GM12872 (cell line): ENCODE data around the gene ZFP69B.

Experiments used
- TF ChIP-seq, protein P1 (sequence below): IDR thresholded peaks from 3 replicates; pipeline ENCODE4 v1.5.1; 2011; ENCODE audit warnings: low read depth, mild to moderate bottlenecking, low read length, moderate library complexity; ENCODE audit not compliant: insufficient read depth

The ZFP69B gene

GRCh38 chr1:40449684-40450494 lies at the start of gene ZFP69B:
ZFP69B (plus strand) TSS chr1:40450476; CDS start chr1:40450962, 486 bp downstream.
- TF ChIP-seq, protein P1, sequence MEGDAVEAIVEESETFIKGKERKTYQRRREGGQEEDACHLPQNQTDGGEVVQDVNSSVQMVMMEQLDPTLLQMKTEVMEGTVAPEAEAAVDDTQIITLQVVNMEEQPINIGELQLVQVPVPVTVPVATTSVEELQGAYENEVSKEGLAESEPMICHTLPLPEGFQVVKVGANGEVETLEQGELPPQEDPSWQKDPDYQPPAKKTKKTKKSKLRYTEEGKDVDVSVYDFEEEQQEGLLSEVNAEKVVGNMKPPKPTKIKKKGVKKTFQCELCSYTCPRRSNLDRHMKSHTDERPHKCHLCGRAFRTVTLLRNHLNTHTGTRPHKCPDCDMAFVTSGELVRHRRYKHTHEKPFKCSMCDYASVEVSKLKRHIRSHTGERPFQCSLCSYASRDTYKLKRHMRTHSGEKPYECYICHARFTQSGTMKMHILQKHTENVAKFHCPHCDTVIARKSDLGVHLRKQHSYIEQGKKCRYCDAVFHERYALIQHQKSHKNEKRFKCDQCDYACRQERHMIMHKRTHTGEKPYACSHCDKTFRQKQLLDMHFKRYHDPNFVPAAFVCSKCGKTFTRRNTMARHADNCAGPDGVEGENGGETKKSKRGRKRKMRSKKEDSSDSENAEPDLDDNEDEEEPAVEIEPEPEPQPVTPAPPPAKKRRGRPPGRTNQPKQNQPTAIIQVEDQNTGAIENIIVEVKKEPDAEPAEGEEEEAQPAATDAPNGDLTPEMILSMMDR = 0 out of 3 replicates have a peak, but pooled peaks have one; percentile 22

DNA sequence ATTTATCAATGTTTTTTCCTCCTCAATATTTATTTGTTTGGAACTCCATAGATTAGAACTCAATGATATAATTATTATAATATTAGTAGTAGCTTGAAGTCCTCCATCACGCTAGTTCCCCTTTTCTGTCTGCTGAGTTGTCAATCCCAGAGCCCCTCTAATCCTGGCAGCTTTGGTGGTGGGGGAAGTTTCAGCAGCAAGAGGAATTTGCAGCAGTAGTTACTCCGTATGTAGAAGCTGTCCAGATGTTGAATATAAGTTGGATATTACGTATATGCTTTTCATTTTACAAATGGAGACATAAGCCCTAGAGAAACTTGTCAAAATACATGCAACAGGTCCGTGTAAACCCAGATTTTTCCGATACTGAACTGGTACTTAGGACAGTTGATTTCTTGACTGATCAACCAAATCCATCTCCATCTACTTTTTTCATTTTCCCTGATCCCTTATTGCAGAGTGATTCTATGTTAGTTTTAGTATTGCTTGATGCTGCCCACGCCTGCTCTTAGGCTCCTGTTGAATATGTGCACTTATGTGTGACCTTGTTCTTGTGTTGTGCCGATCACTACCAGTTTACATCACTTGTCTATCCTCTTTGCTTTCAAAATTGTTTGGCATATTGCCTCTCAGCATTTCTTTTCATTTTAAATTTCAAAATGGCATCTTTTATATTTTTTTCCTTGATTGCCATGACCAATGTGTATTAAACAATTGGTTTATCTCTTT lies 48.6 kb upstream of the ZFP69B start:
- TF ChIP-seq, protein P1 = no peak

DNA sequence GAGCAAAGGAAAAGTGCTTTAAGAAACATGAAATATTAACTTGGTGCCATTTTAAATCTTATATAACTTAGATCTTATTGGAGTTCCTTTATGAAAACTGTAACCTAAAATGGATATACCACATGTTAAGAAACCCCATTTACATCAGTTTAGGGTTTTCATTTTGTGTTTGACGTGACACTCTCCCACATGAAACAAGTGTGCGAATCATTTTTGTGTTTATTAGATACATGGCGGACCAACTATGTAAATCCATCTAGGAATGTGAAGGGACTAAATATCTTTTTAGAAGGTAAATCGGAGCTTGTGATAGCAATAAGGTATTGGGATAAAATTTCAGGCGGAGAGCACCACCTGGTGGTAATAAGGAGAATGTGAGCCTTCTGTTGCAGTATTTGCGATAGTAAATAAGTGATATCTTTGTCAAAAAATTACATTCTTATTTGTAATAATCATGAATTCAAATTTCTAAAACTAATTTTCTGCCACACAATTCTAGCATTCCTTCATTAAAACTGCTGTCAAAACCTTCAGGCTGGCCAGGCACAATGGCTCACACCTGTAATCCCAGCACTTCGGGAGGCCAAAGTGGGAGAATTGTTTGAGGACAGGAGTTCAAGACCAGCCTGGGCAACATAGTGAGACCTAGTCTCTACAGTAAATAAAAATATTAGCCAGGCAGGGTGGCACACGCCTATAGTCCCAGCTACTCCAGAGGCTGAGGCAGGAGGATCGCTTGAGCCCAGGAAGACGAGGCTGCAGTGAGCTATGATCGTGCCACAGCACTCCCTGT lies 45.4 kb upstream of the ZFP69B start:
- TF ChIP-seq, protein P1 = peak; percentile 71

- TF ChIP-seq, protein P1 = no peak
Measured at GRCh38 chr1:40405812-40406211, 44.5 kb upstream of the ZFP69B start.

DNA sequence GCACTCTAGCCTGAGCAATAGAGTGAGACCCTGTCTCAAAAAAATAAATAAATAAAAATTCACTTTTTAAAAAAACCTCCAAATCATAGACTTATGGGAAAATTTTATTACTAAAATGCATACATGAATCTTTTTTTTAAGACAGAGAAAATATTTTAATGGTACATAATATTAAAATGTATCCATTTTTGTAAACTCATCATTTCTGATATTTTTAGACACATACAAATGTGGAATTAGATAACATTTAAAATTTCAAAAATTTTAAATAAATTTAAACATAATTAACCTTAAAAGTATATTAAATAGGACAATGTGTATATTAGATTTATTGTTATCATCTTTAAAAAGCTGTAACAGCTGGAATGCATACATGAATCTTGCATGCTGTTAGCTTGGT lies 42.8 kb upstream of the ZFP69B start:
- TF ChIP-seq, protein P1 = no peak

GRCh38 chr1:40409467-40409866 lies 40.8 kb upstream of the ZFP69B start:
- TF ChIP-seq, protein P1 = no peak

- TF ChIP-seq, protein P1 = no peak
Measured at GRCh38 chr1:40411294-40411693, 39.0 kb upstream of the ZFP69B start.
